Endodermal cell (in vitro differentiated cells): Measurements from ENCODE around the gene KIRREL3. TPM values are rescaled to one million over a fixed set of nuclear protein-coding genes. Genes with fewer than 3 reads are reported as not detected.

Source experiments
- DNase-seq: peaks from one replicate; pipeline ENCODE4 v3.0.0-alpha.2; 2017
- H3K27ac ChIP-seq: 2 replicates; pipeline ENCODE4 v1.5.1; 2013; ENCODE audit warnings: mild to moderate bottlenecking, low read depth, low read length, moderate library complexity
- H3K27me3 ChIP-seq: 2 replicates; pipeline ENCODE4 v1.6.1; 2013; ENCODE audit warnings: mild to moderate bottlenecking, low read length, moderate library complexity; ENCODE audit not compliant: insufficient read depth, control insufficient read depth, poor library complexity, severe bottlenecking
- H3K36me3 ChIP-seq: 2 replicates; pipeline ENCODE4 v1.7.0; 2013; ENCODE audit warnings: mild to moderate bottlenecking, low read length, moderate library complexity; ENCODE audit not compliant: control insufficient read depth, insufficient read depth
- H3K4me1 ChIP-seq: one replicate; pipeline ENCODE4 v1.7.0; 2013; ENCODE audit warnings: low read length; ENCODE audit not compliant: control insufficient read depth, insufficient read depth
- H3K4me3 ChIP-seq: 2 replicates; pipeline ENCODE4 v1.5.1; 2013; ENCODE audit warnings: mild to moderate bottlenecking, low read length, moderate library complexity
- H3K9ac ChIP-seq: 2 replicates; pipeline ENCODE4 v1.6.1; 2013; ENCODE audit warnings: mild to moderate bottlenecking, low read length, moderate library complexity; ENCODE audit not compliant: poor library complexity, severe bottlenecking; ENCODE audit errors: extremely low read depth
- H3K9me3 ChIP-seq: 2 replicates; pipeline ENCODE4 v1.6.1; 2013; ENCODE audit warnings: mild to moderate bottlenecking, low read length, moderate library complexity; ENCODE audit not compliant: control insufficient read depth
- H3K27ac Mint-ChIP-seq: 2 replicates; pipeline ENCODE4 v1.8.0; 2020; ENCODE audit warnings: mixed read lengths
- H3K27me3 Mint-ChIP-seq: 2 replicates; pipeline ENCODE4 v1.8.0; 2021; ENCODE audit warnings: mild to moderate bottlenecking, mixed read lengths; ENCODE audit not compliant: insufficient read depth
- H3K36me3 Mint-ChIP-seq: 2 replicates; pipeline ENCODE4 v1.8.0; 2020; ENCODE audit warnings: low read depth, mixed read lengths
- H3K4me1 Mint-ChIP-seq: 2 replicates; pipeline ENCODE4 v1.8.0; 2020; ENCODE audit warnings: mixed read lengths
- H3K4me3 Mint-ChIP-seq: 2 replicates; pipeline ENCODE4 v1.8.0; 2020; ENCODE audit warnings: mild to moderate bottlenecking, moderate library complexity, mixed read lengths
- H3K9me3 Mint-ChIP-seq: 2 replicates; pipeline ENCODE4 v1.8.0; 2020; ENCODE audit warnings: mild to moderate bottlenecking, mixed read lengths
- CTCF ChIP-seq: fragments of 200-600 bp; sonication (generic); conservative IDR thresholded peaks from 2 replicates; pipeline ENCODE4 v1.5.0; 2021; ENCODE audit warnings: antibody characterized with exemption, mild to moderate bottlenecking
- WGBS, 2 experiments: methylation state at CpG; one replicate each; pipeline versions ENCODE4 v1.1.5 to v1.1.7; 2013; ENCODE audit warnings: missing lambda C conversion rate in 2 of 2, mixed read lengths in 1 of 2; ENCODE audit not compliant: insufficient coverage in 1 of 2, insufficient read length in 1 of 2; 5-methylcytosine and 5-hydroxymethylcytosine counted together
- total RNA-seq, 2 donors: library from RNA; stranded (reverse); fragmentation: NEBNext Ultra II Directional in 1 of 2; extraction: Animal tissue kit (Norgen Biotek cat#: 25700) in 1 of 2; gene quantifications; 2 replicates in 1 of 2; 3 replicates in 1 of 2; pipeline ENCODE4 v1.2.1, GENCODE V29; 2021

The KIRREL3 gene
- total RNA-seq, 2 donors from 2014 or later, result 1.1 to 1.4 TPM

DNA sequence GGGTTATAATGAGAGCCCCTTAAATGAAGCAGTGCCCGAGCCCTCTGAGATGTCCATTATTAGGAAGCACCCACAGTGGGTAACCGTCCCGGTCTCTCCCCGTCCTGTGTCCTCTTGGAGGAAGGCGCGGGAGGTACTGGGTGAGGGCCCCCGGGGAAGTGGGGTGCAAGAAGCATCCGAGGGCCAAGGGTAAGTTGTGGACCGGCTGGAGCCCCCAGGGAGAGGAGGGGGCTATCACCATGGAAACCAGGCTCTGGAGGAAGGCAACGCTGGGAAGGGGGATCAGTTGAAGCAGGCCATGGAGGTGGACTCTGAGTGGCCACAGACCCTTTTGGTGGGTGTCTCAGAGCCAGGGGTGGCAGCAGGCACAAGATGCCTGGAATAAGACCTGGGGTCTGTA is 471.5 kb downstream of the KIRREL3 start:
- Mint-ChIP-seq H3K27ac (no peak overlapping the region), H3K4me1 (peaks cover 15% of the 10 kb centered on the region), H3K27me3 (no peaks in the 10 kb centered on the region), H3K4me3 (no peak overlapping the region), H3K36me3 (no peaks in the 10 kb centered on the region), H3K9me3 (no peaks in the 10 kb centered on the region)
- no peak overlapping the region for H3K9ac ChIP-seq
- H3K4me3 ChIP-seq, result no peak overlapping the region
- H3K27ac ChIP-seq, result no peak overlapping the region
- no peaks in the 10 kb centered on the region for H3K36me3 ChIP-seq
- 81 to 95% methylated on average over 8 to 10 of the region's 10 CpGs for WGBS, 2 experiments
- no peak for DNase-seq
- H3K9me3 ChIP-seq, result no peaks in the 10 kb centered on the region
- peaks cover 10% of the 10 kb centered on the region for H3K4me1 ChIP-seq
- H3K27me3 ChIP-seq, result no peaks in the 10 kb centered on the region
- TF ChIP-seq CTCF, result no peak

DNA sequence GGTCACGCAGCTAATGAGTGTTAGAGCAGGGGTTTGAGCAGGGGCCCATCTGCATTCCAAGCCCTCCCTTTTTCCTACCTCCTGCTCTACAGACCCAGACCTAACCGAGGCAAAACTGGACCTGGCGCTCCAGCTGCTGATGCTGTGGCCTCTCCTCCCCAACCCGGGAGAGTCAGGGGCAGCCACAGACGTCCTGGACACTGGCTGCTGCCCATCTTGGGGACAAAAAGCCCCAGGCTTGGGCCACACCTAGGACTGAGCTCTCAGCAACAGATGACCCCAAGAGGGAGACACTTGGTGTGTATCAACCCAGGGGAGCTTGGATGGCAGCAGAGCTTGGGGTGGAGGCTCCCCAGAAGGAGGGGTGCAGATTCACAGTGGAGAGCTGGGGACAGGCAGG is 472.5 kb downstream of the KIRREL3 start:
- peaks cover 15% of the 10 kb centered on the region for H3K4me1 ChIP-seq
- Mint-ChIP-seq H3K27ac (no peak overlapping the region), H3K27me3 (no peaks in the 10 kb centered on the region), H3K9me3 (no peaks in the 10 kb centered on the region), H3K4me3 (no peak overlapping the region), H3K4me1 (peaks cover 23% of the 10 kb centered on the region), H3K36me3 (no peaks in the 10 kb centered on the region)
- 89 to 91% methylated on average over 4 to 5 of the region's 5 CpGs for WGBS, 2 experiments
- no peak overlapping the region for H3K9ac ChIP-seq
- H3K27me3 ChIP-seq, result no peaks in the 10 kb centered on the region
- H3K27ac ChIP-seq, result no peak overlapping the region
- no peak for DNase-seq
- H3K36me3 ChIP-seq, result no peaks in the 10 kb centered on the region
- no peak overlapping the region for H3K4me3 ChIP-seq
- TF ChIP-seq CTCF, result no peak
- no peaks in the 10 kb centered on the region for H3K9me3 ChIP-seq

DNA sequence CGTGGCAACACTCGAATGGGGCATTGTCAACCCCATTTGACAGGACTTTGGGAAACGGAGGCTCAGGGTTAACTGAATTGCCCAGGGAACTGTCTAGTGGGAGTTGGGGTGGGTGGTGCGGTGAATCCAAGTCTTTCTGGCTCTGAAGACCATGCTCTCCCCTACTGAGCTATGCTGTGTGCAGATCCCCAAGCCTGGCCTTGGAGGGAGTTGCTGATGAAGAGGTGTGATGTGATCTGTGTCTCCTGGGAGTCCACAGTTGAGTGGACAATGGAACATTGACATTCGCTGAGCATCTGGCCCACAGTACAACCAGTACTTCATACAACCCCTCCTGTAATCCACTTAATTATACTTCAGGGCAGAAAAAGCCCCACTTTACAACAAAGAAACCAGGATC is 472.9 kb downstream of the KIRREL3 start:
- no peaks in the 10 kb centered on the region for H3K27me3 Mint-ChIP-seq
- no peaks in the 10 kb centered on the region for H3K9me3 ChIP-seq
- WGBS, 2 experiments, result 97 to 100% methylated on average over 4 to 5 of the region's 5 CpGs
- no peak overlapping the region for H3K27ac Mint-ChIP-seq
- H3K4me1 Mint-ChIP-seq, result peaks cover 27% of the 10 kb centered on the region
- H3K4me1 ChIP-seq, result peaks cover 20% of the 10 kb centered on the region
- no peak overlapping the region for H3K9ac ChIP-seq
- no peaks in the 10 kb centered on the region for H3K36me3 Mint-ChIP-seq
- no peaks in the 10 kb centered on the region for H3K9me3 Mint-ChIP-seq
- no peak overlapping the region for H3K4me3 Mint-ChIP-seq
- H3K27ac ChIP-seq, result no peak overlapping the region
- no peak for TF ChIP-seq CTCF
- no peak overlapping the region for H3K4me3 ChIP-seq
- no peak for DNase-seq
- H3K27me3 ChIP-seq, result no peaks in the 10 kb centered on the region
- no peaks in the 10 kb centered on the region for H3K36me3 ChIP-seq
